A673 (cell line): Measurements from ENCODE around the gene TRIM14. TPM values are rescaled to one million over a fixed set of nuclear protein-coding genes. Genes with fewer than 3 reads are reported as not detected.

Source experiments
- BruUV-seq: library from RNA; stranded (reverse); fragments of 400-500 nt; replicated peaks from 2 replicates; lab custom pipeline; 2021; lab: Mats Ljungman, UMichigan
- CTCF ChIA-PET: fragments of 300-600 bp; sonication (Branson Sonifier 250); formaldehyde crosslinking; loops from one replicate; lab custom pipeline; 2022; ENCODE audit warnings: antibody characterized with exemption; lab: Charles Lee
- POLR2A ChIA-PET: fragments of 300-600 bp; sonication (Branson Sonifier 250); formaldehyde crosslinking; loops from one replicate; lab custom pipeline; 2022; ENCODE audit warnings: antibody characterized with exemption; ENCODE audit not compliant: low non-redundant PET; lab: Charles Lee
- DNase-seq: peaks from one replicate; pipeline ENCODE4 v3.0.0-alpha.2; 2015; ENCODE audit warnings: low spot score
- H3K27ac ChIP-seq: fragments of 200-600 bp; sonication (generic); 2 replicates; pipeline ENCODE4 v1.5.1; 2016; ENCODE audit warnings: mixed run types, low read depth, mild to moderate bottlenecking, mixed read lengths, antibody characterized with exemption, low read length; ENCODE audit not compliant: poor library complexity, severe bottlenecking
- H3K27me3 ChIP-seq: fragments of 200-600 bp; sonication (generic); replicated peaks from 2 replicates; pipeline ENCODE4 v1.6.1; 2017; ENCODE audit warnings: mixed run types, low read depth, mild to moderate bottlenecking, mixed read lengths, antibody characterized with exemption, low read length; ENCODE audit not compliant: insufficient read depth, poor library complexity
- H3K36me3 ChIP-seq: fragments of 200-600 bp; sonication (generic); 2 replicates; pipeline ENCODE4 v1.6.1; 2016; ENCODE audit warnings: mixed run types, mild to moderate bottlenecking, mixed read lengths, antibody characterized with exemption, low read length; ENCODE audit not compliant: insufficient read depth, poor library complexity, severe bottlenecking
- H3K4me1 ChIP-seq: fragments of 200-600 bp; sonication (generic); 2 replicates; pipeline ENCODE4 v1.6.1; 2017; ENCODE audit warnings: mixed run types, mild to moderate bottlenecking, mixed read lengths, antibody characterized with exemption, low read length; ENCODE audit not compliant: insufficient read depth, poor library complexity, severe bottlenecking
- H3K4me3 ChIP-seq: fragments of 200-600 bp; sonication (generic); 2 replicates; pipeline ENCODE4 v1.5.1; 2016; ENCODE audit warnings: low read depth, mixed run types, mild to moderate bottlenecking, mixed read lengths, low read length; ENCODE audit not compliant: poor library complexity, severe bottlenecking
- H3K9me3 ChIP-seq: fragments of 200-600 bp; sonication (generic); 2 replicates; pipeline ENCODE4 v1.6.1; 2016; ENCODE audit warnings: mixed run types, low read depth, mild to moderate bottlenecking, mixed read lengths, antibody characterized with exemption, low read length; ENCODE audit not compliant: poor library complexity, severe bottlenecking
- CTCF ChIP-seq: fragments of 300-800, 200-600 bp; sonication (generic); conservative IDR thresholded peaks from 2 replicates; pipeline ENCODE4 v1.5.1; 2017; ENCODE audit warnings: low read depth, mild to moderate bottlenecking, antibody characterized with exemption, low read length, moderate library complexity, mixed read lengths
- EZH2 ChIP-seq: fragments of 200-600 bp; sonication (generic); IDR thresholded peaks from 2 replicates; pipeline ENCODE4 v1.6.1; 2017; ENCODE audit warnings: borderline replicate concordance, low read depth, mild to moderate bottlenecking, mixed read lengths, antibody characterized with exemption, low read length; ENCODE audit not compliant: poor library complexity, severe bottlenecking
- intact Hi-C: fragments of 100-400 bp; cut with micrococcal nuclease; formaldehyde crosslinking; loops from one replicate; pipeline ENCODE4 v1.10.0; 2022; ENCODE audit not compliant: unreplicated experiment
- total RNA-seq: library from RNA; stranded (reverse); gene quantifications from 2 replicates; pipeline ENCODE4 v1.2.3, GENCODE V29; 2021

The TRIM14 gene
- total RNA-seq, 1 experiment from 2014 or later, result 3.8 TPM

GRCh38 chr9:98129451-98129881, 10.4 kb upstream of the TRIM14 start:
- no peak overlapping the region for H3K27ac ChIP-seq
- no peaks in the 10 kb centered on the region for H3K27me3 ChIP-seq
- POLR2A ChIA-PET, result no interaction called here
- no peak for TF ChIP-seq EZH2
- no peak for TF ChIP-seq CTCF
- intact Hi-C loops, result no loop called here
- no peaks in the 10 kb centered on the region for H3K9me3 ChIP-seq
- DNase-seq, result no peak
- H3K36me3 ChIP-seq, result no peaks in the 10 kb centered on the region
- CTCF ChIA-PET, result no interaction called here
- BruUV-seq, result no TSS peak
- no peak overlapping the region for H3K4me3 ChIP-seq
- H3K4me1 ChIP-seq, result no peaks in the 10 kb centered on the region

GRCh38 chr9:98128316-98128715, 9.3 kb upstream of the TRIM14 start:
- CTCF ChIA-PET, result no interaction called here
- H3K4me1 ChIP-seq, result no peaks in the 10 kb centered on the region
- H3K27me3 ChIP-seq, result no peaks in the 10 kb centered on the region
- no peak for DNase-seq
- TF ChIP-seq EZH2 (no peak), CTCF (no peak)
- H3K4me3 ChIP-seq, result no peak overlapping the region
- POLR2A ChIA-PET, result no interaction called here
- no peaks in the 10 kb centered on the region for H3K36me3 ChIP-seq
- no TSS peak for BruUV-seq
- intact Hi-C loops, result no loop called here
- no peaks in the 10 kb centered on the region for H3K9me3 ChIP-seq
- no peak overlapping the region for H3K27ac ChIP-seq

GRCh38 chr9:98127226-98127625, 8.2 kb upstream of the TRIM14 start:
- no peaks in the 10 kb centered on the region for H3K36me3 ChIP-seq
- CTCF ChIA-PET, result no interaction called here
- no peak for DNase-seq
- H3K9me3 ChIP-seq, result no peaks in the 10 kb centered on the region
- H3K27me3 ChIP-seq, result no peaks in the 10 kb centered on the region
- H3K4me3 ChIP-seq, result no peak overlapping the region
- BruUV-seq, result no TSS peak
- TF ChIP-seq CTCF (no peak), EZH2 (no peak)
- intact Hi-C loops, result no loop called here
- H3K4me1 ChIP-seq, result no peaks in the 10 kb centered on the region
- POLR2A ChIA-PET, result no interaction called here
- H3K27ac ChIP-seq, result no peak overlapping the region
